ENCODE measurements around the gene KRT17. TPM values are rescaled to one million over a fixed set of nuclear protein-coding genes. Genes with fewer than 3 reads are reported as not detected.

The KRT17 gene
- polyA plus RNA-seq, 1 donor from 2014 or later, result not detected

DNA sequence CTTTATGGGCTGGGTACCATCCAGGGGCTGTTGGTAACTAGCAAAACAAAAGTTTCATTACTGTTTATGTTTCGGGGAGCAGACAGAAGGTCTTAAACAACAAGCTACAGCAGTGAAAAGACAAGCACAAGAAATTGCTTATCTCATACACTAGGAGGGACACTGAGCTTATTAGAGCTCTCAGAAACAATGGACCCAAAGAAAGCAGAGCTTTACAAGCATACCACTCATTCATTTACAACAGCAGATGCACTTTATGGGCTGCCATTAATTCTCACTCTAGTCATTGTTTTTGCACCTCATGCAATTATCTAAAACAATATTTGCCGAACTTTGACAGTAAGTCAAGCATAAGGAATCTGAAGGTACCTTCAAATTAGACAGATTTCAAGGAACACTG lies 21.9 kb downstream of the KRT17 start:
- no peaks in the 10 kb centered on the region for H3K9me2 ChIP-seq (ENCODE audit: insufficient read depth, low read length)
- H4K20me1 ChIP-seq (ENCODE audit: insufficient read depth), result no peaks in the 10 kb centered on the region
- H3K9me3 ChIP-seq (ENCODE audit: low read length), result no peaks in the 10 kb centered on the region
- H3K4me2 ChIP-seq (ENCODE audit: low read length), result no peak overlapping the region
- no peak overlapping the region for H3K9ac ChIP-seq (ENCODE audit: low read length)
- no peaks in the 10 kb centered on the region for H3K36me3 ChIP-seq (ENCODE audit: insufficient read depth, low read length)
- H3K4me3 ChIP-seq (ENCODE audit: low read length), result no peak overlapping the region
- no peak overlapping the region for H3K27ac ChIP-seq (ENCODE audit: low read length)
- no peak overlapping the region for H2AFZ ChIP-seq (ENCODE audit: low read depth, low read length)
- no peaks in the 10 kb centered on the region for H3F3A ChIP-seq (ENCODE audit: insufficient read depth, low read length, poor library complexity, severe bottlenecking)
- H3K79me2 ChIP-seq (replicated peaks; ENCODE audit: insufficient read depth, low read length), result no peaks in the 10 kb centered on the region
- TF ChIP-seq EZH2 (IDR thresholded peaks at IDR 0.05; ENCODE audit: borderline replicate concordance, insufficient read depth, low read length, poor library complexity, severe bottlenecking) (no peak), RAD21 (conservative IDR thresholded peaks at IDR 0.05) (no peak), POLR2AphosphoS5 (IDR thresholded peaks at IDR 0.05) (no peak), MXI1 (conservative IDR thresholded peaks at IDR 0.05; ENCODE audit: poor library complexity, severe bottlenecking) (no peak), EP300 (conservative IDR thresholded peaks at IDR 0.05; ENCODE audit: poor library complexity, severe bottlenecking) (no peak), TAF1 (IDR thresholded peaks at IDR 0.05; ENCODE audit: low read depth) (no peak), SMC3 (conservative IDR thresholded peaks at IDR 0.05; ENCODE audit: poor library complexity) (no peak)
- TF ChIP-seq, protein P1, sequence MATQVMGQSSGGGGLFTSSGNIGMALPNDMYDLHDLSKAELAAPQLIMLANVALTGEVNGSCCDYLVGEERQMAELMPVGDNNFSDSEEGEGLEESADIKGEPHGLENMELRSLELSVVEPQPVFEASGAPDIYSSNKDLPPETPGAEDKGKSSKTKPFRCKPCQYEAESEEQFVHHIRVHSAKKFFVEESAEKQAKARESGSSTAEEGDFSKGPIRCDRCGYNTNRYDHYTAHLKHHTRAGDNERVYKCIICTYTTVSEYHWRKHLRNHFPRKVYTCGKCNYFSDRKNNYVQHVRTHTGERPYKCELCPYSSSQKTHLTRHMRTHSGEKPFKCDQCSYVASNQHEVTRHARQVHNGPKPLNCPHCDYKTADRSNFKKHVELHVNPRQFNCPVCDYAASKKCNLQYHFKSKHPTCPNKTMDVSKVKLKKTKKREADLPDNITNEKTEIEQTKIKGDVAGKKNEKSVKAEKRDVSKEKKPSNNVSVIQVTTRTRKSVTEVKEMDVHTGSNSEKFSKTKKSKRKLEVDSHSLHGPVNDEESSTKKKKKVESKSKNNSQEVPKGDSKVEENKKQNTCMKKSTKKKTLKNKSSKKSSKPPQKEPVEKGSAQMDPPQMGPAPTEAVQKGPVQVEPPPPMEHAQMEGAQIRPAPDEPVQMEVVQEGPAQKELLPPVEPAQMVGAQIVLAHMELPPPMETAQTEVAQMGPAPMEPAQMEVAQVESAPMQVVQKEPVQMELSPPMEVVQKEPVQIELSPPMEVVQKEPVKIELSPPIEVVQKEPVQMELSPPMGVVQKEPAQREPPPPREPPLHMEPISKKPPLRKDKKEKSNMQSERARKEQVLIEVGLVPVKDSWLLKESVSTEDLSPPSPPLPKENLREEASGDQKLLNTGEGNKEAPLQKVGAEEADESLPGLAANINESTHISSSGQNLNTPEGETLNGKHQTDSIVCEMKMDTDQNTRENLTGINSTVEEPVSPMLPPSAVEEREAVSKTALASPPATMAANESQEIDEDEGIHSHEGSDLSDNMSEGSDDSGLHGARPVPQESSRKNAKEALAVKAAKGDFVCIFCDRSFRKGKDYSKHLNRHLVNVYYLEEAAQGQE (IDR thresholded peaks at IDR 0.05; ENCODE audit: borderline replicate concordance), result no peak
- TF ChIP-seq, protein P2, sequence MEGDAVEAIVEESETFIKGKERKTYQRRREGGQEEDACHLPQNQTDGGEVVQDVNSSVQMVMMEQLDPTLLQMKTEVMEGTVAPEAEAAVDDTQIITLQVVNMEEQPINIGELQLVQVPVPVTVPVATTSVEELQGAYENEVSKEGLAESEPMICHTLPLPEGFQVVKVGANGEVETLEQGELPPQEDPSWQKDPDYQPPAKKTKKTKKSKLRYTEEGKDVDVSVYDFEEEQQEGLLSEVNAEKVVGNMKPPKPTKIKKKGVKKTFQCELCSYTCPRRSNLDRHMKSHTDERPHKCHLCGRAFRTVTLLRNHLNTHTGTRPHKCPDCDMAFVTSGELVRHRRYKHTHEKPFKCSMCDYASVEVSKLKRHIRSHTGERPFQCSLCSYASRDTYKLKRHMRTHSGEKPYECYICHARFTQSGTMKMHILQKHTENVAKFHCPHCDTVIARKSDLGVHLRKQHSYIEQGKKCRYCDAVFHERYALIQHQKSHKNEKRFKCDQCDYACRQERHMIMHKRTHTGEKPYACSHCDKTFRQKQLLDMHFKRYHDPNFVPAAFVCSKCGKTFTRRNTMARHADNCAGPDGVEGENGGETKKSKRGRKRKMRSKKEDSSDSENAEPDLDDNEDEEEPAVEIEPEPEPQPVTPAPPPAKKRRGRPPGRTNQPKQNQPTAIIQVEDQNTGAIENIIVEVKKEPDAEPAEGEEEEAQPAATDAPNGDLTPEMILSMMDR (IDR thresholded peaks at IDR 0.05; ENCODE audit: poor library complexity, severe bottlenecking), result no peak
- H3K27me3 ChIP-seq (ENCODE audit: insufficient read depth, low read depth, low read length), result no peaks in the 10 kb centered on the region

DNA sequence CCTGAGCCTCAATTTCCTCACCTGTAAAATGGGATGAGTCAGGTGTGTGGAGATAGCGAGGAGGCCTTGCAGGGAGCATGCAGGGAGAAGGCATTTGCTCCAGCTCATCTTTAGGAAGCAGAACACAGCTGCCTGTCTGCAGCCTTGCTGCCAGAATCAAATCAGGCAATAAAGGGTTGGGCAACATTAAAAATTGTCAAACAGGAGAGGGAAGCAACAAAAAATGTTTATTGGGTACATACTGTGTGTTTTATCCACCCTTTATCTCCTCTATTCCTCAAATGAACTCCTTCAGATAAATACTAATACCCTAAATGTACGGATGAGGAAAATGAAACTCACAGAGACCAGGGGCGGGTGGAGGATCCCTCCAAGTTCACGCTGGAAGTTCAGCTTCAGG lies 24.1 kb downstream of the KRT17 start:
- no peaks in the 10 kb centered on the region for H3K9me3 ChIP-seq (ENCODE audit: low read length)
- no peaks in the 10 kb centered on the region for H3K9me2 ChIP-seq (ENCODE audit: insufficient read depth, low read length)
- H3K27me3 ChIP-seq (ENCODE audit: insufficient read depth, low read depth, low read length), result no peaks in the 10 kb centered on the region
- no peaks in the 10 kb centered on the region for H3K79me2 ChIP-seq (replicated peaks; ENCODE audit: insufficient read depth, low read length)
- TF ChIP-seq MXI1 (conservative IDR thresholded peaks at IDR 0.05; ENCODE audit: poor library complexity, severe bottlenecking) (no peak), TAF1 (IDR thresholded peaks at IDR 0.05; ENCODE audit: low read depth) (no peak), POLR2AphosphoS5 (IDR thresholded peaks at IDR 0.05) (no peak), RAD21 (conservative IDR thresholded peaks at IDR 0.05) (no peak), SMC3 (conservative IDR thresholded peaks at IDR 0.05; ENCODE audit: poor library complexity) (no peak), EP300 (conservative IDR thresholded peaks at IDR 0.05; ENCODE audit: poor library complexity, severe bottlenecking) (no peak)
- TF ChIP-seq, protein P2 (IDR thresholded peaks at IDR 0.05; ENCODE audit: poor library complexity, severe bottlenecking), result no peak
- TF ChIP-seq, protein P1 (IDR thresholded peaks at IDR 0.05; ENCODE audit: borderline replicate concordance), result no peak
- H3K27ac ChIP-seq (ENCODE audit: low read length), result no peak overlapping the region
- no peaks in the 10 kb centered on the region for H3K36me3 ChIP-seq (ENCODE audit: insufficient read depth, low read length)
- no peaks in the 10 kb centered on the region for H4K20me1 ChIP-seq (ENCODE audit: insufficient read depth)
- H2AFZ ChIP-seq (ENCODE audit: low read depth, low read length), result no peak overlapping the region
- H3K4me3 ChIP-seq (ENCODE audit: low read length), result no peak overlapping the region
- H3K9ac ChIP-seq (ENCODE audit: low read length), result no peak overlapping the region
- H3K4me2 ChIP-seq (ENCODE audit: low read length), result no peak overlapping the region
- H3F3A ChIP-seq (ENCODE audit: insufficient read depth, low read length, poor library complexity, severe bottlenecking), result no peaks in the 10 kb centered on the region

Data from neural cell (in vitro differentiated cells).